Naive B cell (primary cell): ENCODE data around the gene POMP. TPM values are rescaled to one million over a fixed set of nuclear protein-coding genes. Genes with fewer than 3 reads are reported as not detected.

Source experiments
- ATAC-seq, 2 donors: fragments of 150-1000 bp; cut with Tn5 transposase; 2 replicates each; pipeline ENCODE4 v1.10.0; 2021; ENCODE audit warnings: low read depth in 2 of 2, mild to moderate bottlenecking in 2 of 2, moderate library complexity in 2 of 2
- DNase-seq: peaks from one replicate; pipeline ENCODE4 v3.0.0; 2022
- H3K27ac Mint-ChIP-seq, 6 donors: one replicate each; pipeline ENCODE4 v1.8.0; 2020 to 2022; ENCODE audit warnings: mild to moderate bottlenecking in 6 of 6, mixed read lengths in 6 of 6, moderate library complexity in 5 of 6, inconsistent platforms in 2 of 6
- H3K27me3 Mint-ChIP-seq, 3 donors: one replicate each; pipeline ENCODE4 v1.8.0; 2021 to 2022; ENCODE audit warnings: mixed read lengths in 3 of 3, mild to moderate bottlenecking in 1 of 3
- H3K36me3 Mint-ChIP-seq, 2 donors: one replicate each; pipeline ENCODE4 v1.8.0; 2020 to 2022; ENCODE audit warnings: mixed read lengths in 2 of 2, inconsistent platforms in 1 of 2, mild to moderate bottlenecking in 1 of 2
- H3K4me1 Mint-ChIP-seq, 3 donors: one replicate each; pipeline ENCODE4 v1.8.0; 2020 to 2022; ENCODE audit warnings: mixed read lengths in 3 of 3, inconsistent platforms in 1 of 3, mild to moderate bottlenecking in 1 of 3, moderate library complexity in 1 of 3
- H3K4me3 Mint-ChIP-seq, 8 donors: one replicate each; pipeline ENCODE4 v1.8.0; 2020 to 2022; ENCODE audit warnings: mild to moderate bottlenecking in 8 of 8, mixed read lengths in 8 of 8, moderate library complexity in 8 of 8, inconsistent platforms in 2 of 8
- H3K9me3 Mint-ChIP-seq, 7 donors: one replicate each; pipeline ENCODE4 v1.8.0; 2020 to 2022; ENCODE audit warnings: mixed read lengths in 7 of 7, mild to moderate bottlenecking in 5 of 7, inconsistent platforms in 2 of 7, moderate library complexity in 1 of 7
- polyA plus RNA-seq, 6 donors: library from polyadenylated mRNA; unstranded; fragments of 300-500 nt; fragmentation: Illumina TruSeq; gene quantifications; one replicate each; pipeline ENCODE4 v1.2.3, GENCODE V29; 2021; ENCODE audit warnings: low read depth in 6 of 6

POMP gene
- polyA plus RNA-seq, 6 donors from 2014 or later, result 118 to 165 (median 136) TPM

DNA sequence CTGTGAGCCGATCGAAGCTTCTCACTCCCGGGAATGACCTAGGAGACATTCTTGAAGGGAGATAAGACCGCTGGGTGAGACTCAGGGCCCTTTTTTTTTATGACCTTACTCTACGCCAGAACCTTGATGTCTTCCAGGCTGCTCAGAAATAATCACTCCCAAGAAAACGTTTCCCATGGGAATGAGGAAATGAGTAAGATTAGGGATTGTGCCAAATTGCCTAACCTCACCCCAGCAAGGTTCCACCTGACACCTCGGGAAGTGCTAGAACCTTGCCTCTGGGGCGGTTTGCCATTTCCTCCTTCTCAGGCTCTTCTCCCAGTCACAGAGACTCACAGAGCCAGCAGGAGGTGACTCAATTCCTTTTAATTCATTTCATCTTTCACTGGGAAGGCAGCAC is 57.6 kb downstream of the POMP start:
- peaks cover 23 to 37% (median 25%) of the 10 kb centered on the region in 3 donors for H3K4me1 Mint-ChIP-seq
- H3K36me3 Mint-ChIP-seq, result peaks cover 0 to 12% of the 10 kb centered on the region in 2 donors
- H3K27ac Mint-ChIP-seq, result no peak overlapping the region
- no peaks in the 10 kb centered on the region for H3K27me3 Mint-ChIP-seq
- ATAC-seq (no peak), DNase-seq (no peak)
- H3K9me3 Mint-ChIP-seq, result no peaks in the 10 kb centered on the region
- peak overlapping the region in 6 of 8 donors; percentile 18 to 94 (median 78) for H3K4me3 Mint-ChIP-seq

DNA sequence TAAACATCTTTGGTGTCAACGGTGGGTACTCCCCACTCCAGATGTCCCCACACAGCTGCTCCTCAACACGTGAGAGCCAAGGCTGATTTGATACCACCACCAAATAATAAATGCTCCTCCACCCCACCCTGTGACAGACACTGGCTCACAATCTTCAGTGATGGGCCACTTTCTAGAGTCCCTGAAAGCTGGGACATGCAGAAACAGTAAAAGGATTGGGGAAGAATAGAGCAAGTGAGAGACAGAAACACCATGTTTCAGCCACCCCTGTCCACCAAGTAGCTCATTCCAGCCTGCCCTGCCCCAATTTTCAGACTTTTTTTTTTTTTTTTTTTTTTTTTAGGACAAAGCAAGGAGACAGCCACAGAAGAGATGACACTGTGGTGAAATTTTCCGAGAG is 58.2 kb downstream of the POMP start:
- peak overlapping the region in 4 of 6 donors; percentile 67 to 99 (median 88) for H3K27ac Mint-ChIP-seq
- H3K4me3 Mint-ChIP-seq, result peak overlapping the region; percentile 76 to 98 (median 93)
- peaks cover 23 to 37% (median 25%) of the 10 kb centered on the region in 3 donors for H3K4me1 Mint-ChIP-seq
- ATAC-seq, result no peak
- H3K36me3 Mint-ChIP-seq, result peaks cover 0 to 12% of the 10 kb centered on the region in 2 donors
- DNase-seq, result no peak
- no peaks in the 10 kb centered on the region for H3K27me3 Mint-ChIP-seq
- no peaks in the 10 kb centered on the region for H3K9me3 Mint-ChIP-seq

DNA sequence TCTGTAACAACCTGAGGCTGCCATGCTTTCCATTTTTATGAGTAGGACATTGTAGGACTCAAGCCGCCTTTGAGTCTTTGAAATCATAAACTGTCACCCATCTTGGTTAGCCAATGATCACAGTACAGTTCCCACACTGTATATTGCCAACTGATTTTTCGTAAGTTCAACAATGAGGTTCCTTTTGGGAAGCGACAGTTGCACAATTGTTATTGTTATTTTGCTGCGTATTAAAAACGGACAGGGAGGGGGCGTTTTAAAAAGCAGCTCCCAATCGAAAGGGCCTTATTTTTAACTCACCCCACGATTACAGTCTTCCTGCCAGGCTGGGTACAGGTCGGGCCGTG is 59.2 kb downstream of the POMP start:
- H3K27me3 Mint-ChIP-seq, result no peaks in the 10 kb centered on the region
- peak; percentile 45 to 46 for ATAC-seq
- H3K27ac Mint-ChIP-seq, result peak overlapping the region; percentile 90 to 99 (median 96)
- peaks cover 0 to 5% of the 10 kb centered on the region in 2 donors for H3K36me3 Mint-ChIP-seq
- H3K4me3 Mint-ChIP-seq, result peak overlapping the region; percentile 91 to 98 (median 94)
- H3K4me1 Mint-ChIP-seq, result peaks cover 23 to 37% (median 25%) of the 10 kb centered on the region in 3 donors
- no peaks in the 10 kb centered on the region for H3K9me3 Mint-ChIP-seq
- DNase-seq, result no peak

DNA sequence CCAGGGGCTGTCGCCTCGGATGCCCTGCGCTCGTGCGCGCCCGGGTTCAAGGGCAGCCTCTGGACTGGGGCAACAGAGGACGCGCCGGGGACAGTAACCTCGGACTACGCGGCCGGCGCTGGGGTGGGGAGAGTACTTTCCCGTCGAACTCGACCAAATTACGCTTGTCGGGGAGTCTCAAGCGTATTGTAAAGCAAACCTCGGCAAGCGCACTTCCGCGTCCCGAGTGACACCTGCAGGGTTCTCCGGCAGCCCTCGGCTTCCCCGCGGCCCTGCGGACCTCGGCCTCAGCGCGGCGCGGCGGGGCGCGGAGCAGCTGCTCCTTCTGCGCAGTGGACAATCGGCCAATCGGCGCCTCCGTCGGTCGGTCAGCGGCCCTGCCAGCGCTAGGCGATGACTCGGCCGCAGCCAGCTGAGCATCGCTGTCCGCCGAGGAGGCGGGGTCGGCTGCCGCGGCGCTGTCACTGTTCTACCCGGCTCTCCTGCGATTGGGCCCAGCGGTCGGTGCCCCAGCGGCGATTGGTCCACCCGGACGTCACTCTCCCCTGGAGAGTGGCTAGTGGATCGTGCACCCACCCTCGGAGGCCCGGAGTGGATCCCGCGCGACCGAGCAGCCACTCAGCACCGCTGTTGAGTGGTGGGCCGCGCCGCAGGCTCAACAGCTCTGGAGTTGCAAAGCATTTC is 59.8 kb downstream of the POMP start, which contains the start of gene SLC46A3:
SLC46A3 (minus strand) TSS at position 428 of the 684 bp plus-strand sequence. CDS start 972 bp downstream, outside the sequence.
- ATAC-seq (peak; percentile 93 to 95), DNase-seq (peak; percentile 96)
- Mint-ChIP-seq H3K4me1 (peaks cover 23 to 37% (median 25%) of the 10 kb centered on the region in 3 donors), H3K9me3 (no peaks in the 10 kb centered on the region), H3K27me3 (no peaks in the 10 kb centered on the region), H3K27ac (peak within 1 kb of the TSS; percentile 90 to 99 (median 96)), H3K36me3 (no peaks in the 10 kb centered on the region), H3K4me3 (peak within 1 kb of the TSS; percentile 91 to 98 (median 94))

DNA sequence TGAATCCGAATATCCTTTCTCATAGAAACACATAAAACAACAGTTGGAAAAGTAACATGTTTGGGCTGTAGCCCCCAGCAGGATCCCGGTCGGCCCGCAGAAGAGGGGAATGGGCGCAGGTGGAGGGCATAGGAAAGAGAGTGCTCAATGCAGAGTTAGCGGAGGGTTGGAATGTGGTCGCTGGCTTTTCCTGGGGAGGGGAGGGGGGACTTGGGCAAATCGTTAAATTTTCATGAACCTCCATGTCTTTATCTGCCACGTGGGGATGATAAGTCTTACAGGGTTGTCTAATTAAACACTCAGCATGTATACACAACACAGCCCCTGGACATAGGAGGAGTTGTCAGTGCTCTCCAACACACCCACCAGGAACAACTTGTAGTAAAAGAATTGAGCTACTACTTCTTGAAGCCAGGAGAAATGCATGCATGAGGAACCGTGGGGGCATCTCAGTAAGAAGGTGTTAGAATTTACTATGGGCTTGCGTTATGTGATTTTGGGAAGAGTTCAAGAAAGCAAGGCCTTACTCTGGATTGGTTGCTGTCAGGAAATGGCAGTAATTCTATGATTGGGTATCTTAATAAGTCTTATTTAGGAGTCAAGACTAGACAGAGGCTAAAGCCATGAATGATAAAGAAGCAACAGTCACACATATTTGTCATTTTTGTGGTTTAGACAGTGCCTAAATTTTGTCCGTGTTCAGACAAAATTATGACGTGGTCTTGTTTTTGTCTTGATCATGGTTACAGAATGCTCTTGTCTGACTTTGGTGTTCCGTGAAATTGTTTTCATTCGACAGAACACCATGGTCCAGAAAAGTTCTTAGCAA is 60.5 kb downstream of the POMP start:
- ATAC-seq (no peak), DNase-seq (no peak)
- Mint-ChIP-seq H3K9me3 (no peaks in the 10 kb centered on the region), H3K36me3 (no peaks in the 10 kb centered on the region), H3K4me1 (peaks cover 23 to 37% (median 25%) of the 10 kb centered on the region in 3 donors), H3K27ac (peak overlapping the region; percentile 51 to 99 (median 90)), H3K4me3 (peak overlapping the region; percentile 91 to 98 (median 94)), H3K27me3 (peaks cover 0 to 7% (median 0%) of the 10 kb centered on the region in 3 donors)

- Mint-ChIP-seq H3K9me3 (no peaks in the 10 kb centered on the region), H3K4me1 (peaks cover 7 to 9% (median 8%) of the 10 kb centered on the region in 3 donors), H3K36me3 (no peaks in the 10 kb centered on the region), H3K27ac (no peak overlapping the region), H3K4me3 (no peak overlapping the region), H3K27me3 (peaks cover 9 to 19% (median 15%) of the 10 kb centered on the region in 3 donors)
- DNase-seq (no peak), ATAC-seq (no peak)
These were observed 64.9 kb downstream of the POMP start for GRCh38 chr13:28723806-28724205.

- Mint-ChIP-seq H3K9me3 (no peaks in the 10 kb centered on the region), H3K4me3 (no peak overlapping the region), H3K36me3 (no peaks in the 10 kb centered on the region), H3K27ac (no peak overlapping the region), H3K27me3 (peaks cover 9 to 19% (median 15%) of the 10 kb centered on the region in 3 donors), H3K4me1 (no peaks in the 10 kb centered on the region)
- ATAC-seq (no peak), DNase-seq (no peak)
These were observed 66.2 kb downstream of the POMP start for GRCh38 chr13:28725046-28725610.

Other genes starting within 250 kb of the POMP start
- 1 to 10 TPM; 1.3 to 4.2 (median 3.7) TPM for gene FLT1, start 164.0 kb upstream of the POMP start, polyA plus RNA-seq
- 10 to 100 TPM; 31.4 to 44.5 (median 32.5) TPM for gene SLC46A3, start 59.8 kb downstream of the POMP start, polyA plus RNA-seq
- under 1 TPM in 1 of 6 donors, not detected in 5; 0.06 TPM for gene MTUS2, start 161.2 kb downstream of the POMP start, polyA plus RNA-seq